HCT116 (cell line): ENCODE measurements around the gene SLC12A7. TPM values are rescaled to one million over a fixed set of nuclear protein-coding genes. Genes with fewer than 3 reads are reported as not detected.

Experiments
- ATAC-seq: fragments of 200-7000 bp; cut with Tn5 transposase; 2 replicates; pipeline ENCODE4 v1.9.1; 2020; ENCODE audit warnings: mild to moderate bottlenecking, moderate library complexity
- BruUV-seq: library from RNA; stranded (reverse); fragments of 400-500 nt; replicated peaks from 2 replicates; lab custom pipeline; 2021; lab: Mats Ljungman, UMichigan
- CTCF ChIA-PET: fragments of 300-600 bp; sonication (Branson Sonifier 250); formaldehyde crosslinking; loops from one replicate; lab custom pipeline; 2021; ENCODE audit warnings: antibody characterized with exemption; lab: Charles Lee
- POLR2A ChIA-PET: fragments of 300-600, 350-600 bp; sonication (Branson Sonifier 250); formaldehyde crosslinking; loops from one replicate; lab custom pipeline; 2021; ENCODE audit warnings: antibody characterized with exemption; lab: Charles Lee
- RAD21 ChIA-PET, 2 experiments: fragments of 300-600 bp; sonication (Branson Sonifier 250); formaldehyde crosslinking; loops; one replicate each; lab custom pipeline; 2023; ENCODE audit warnings: low total read pairs in 2 of 2; ENCODE audit not compliant: uncharacterized antibody in 2 of 2, unreplicated experiment in 2 of 2, low non-redundant PET in 1 of 2; lab: Charles Lee
- DNase-seq: peaks from one replicate; pipeline ENCODE4 v3.0.0-alpha.2; 2010; ENCODE audit warnings: low read depth, low spot score
- H2AFZ ChIP-seq: fragments of 200-600 bp; shearing (Covaris generic), sonication (generic); 2 replicates; pipeline ENCODE4 v1.6.1; 2017; ENCODE audit warnings: low read depth, mixed run types, mixed read lengths, antibody characterized with exemption, low read length; ENCODE audit not compliant: poor library complexity, severe bottlenecking
- H3K27ac ChIP-seq: 2 replicates; pipeline ENCODE4 v1.5.1; 2012; ENCODE audit warnings: low read depth, low read length
- H3K27me3 ChIP-seq: fragments of 200-600 bp; sonication (generic); 2 replicates; pipeline ENCODE4 v1.6.1; 2016; ENCODE audit warnings: mixed run types, low read length, mixed read lengths; ENCODE audit not compliant: insufficient read depth
- H3K36me3 ChIP-seq, 2 experiments: fragments of 200-500 bp in 1 of 2; fragments of 200-600 bp in 1 of 2; sonication (Bioruptor generic) in 1 of 2; sonication (generic) in 1 of 2; 2 replicates each; pipeline versions ENCODE4 v1.5.1 to v1.6.1; 2014 to 2016; ENCODE audit warnings: low read length in 2 of 2, inconsistent platforms in 1 of 2, mixed read lengths in 1 of 2, mixed run types in 1 of 2; ENCODE audit not compliant: insufficient read depth in 2 of 2, control insufficient read depth in 1 of 2
- H3K4me1 ChIP-seq, 2 experiments: fragments of 200-600 bp in 1 of 2; sonication (generic) in 1 of 2; 2 replicates each; pipeline versions ENCODE4 v1.5.1 to v1.6.1; 2012 to 2017; ENCODE audit warnings: low read length in 2 of 2, inconsistent platforms in 1 of 2, mild to moderate bottlenecking in 1 of 2, mixed read lengths in 1 of 2, mixed run types in 1 of 2, moderate library complexity in 1 of 2; ENCODE audit not compliant: insufficient read depth in 2 of 2, control insufficient read depth in 1 of 2
- H3K4me2 ChIP-seq: fragments of 200-600 bp; sonication (generic); 2 replicates; pipeline ENCODE4 v1.6.1; 2017; ENCODE audit warnings: mixed run types, low read length, mixed read lengths
- H3K4me3 ChIP-seq, 2 experiments: fragments of 200-600 bp in 1 of 2; sonication (generic) in 1 of 2; replicated peaks in 1 of 2; 2 replicates each; pipeline ENCODE4 v1.5.1; 2011 to 2016; ENCODE audit warnings: low read length in 2 of 2, control low read depth in 1 of 2, low read depth in 1 of 2, mild to moderate bottlenecking in 1 of 2, mixed read lengths in 1 of 2, mixed run types in 1 of 2
- H3K79me2 ChIP-seq: fragments of 200-600 bp; sonication (generic); 2 replicates; pipeline ENCODE4 v1.6.1; 2017; ENCODE audit warnings: mild to moderate bottlenecking, mixed run types, low read length, moderate library complexity, mixed read lengths; ENCODE audit not compliant: insufficient read depth
- H3K9ac ChIP-seq: fragments of 200-600 bp; sonication (generic); 2 replicates; pipeline ENCODE4 v1.6.1; 2016; ENCODE audit warnings: low read length, mixed read lengths
- H3K9me2 ChIP-seq: fragments of 200-600 bp; sonication (generic), shearing (Covaris generic); 2 replicates; pipeline ENCODE4 v1.6.1; 2017; ENCODE audit warnings: mixed run types, mild to moderate bottlenecking, moderate library complexity; ENCODE audit not compliant: insufficient read depth
- H3K9me3 ChIP-seq, 2 experiments: fragments of 200-500 bp in 1 of 2; fragments of 200-600 bp in 1 of 2; sonication (Bioruptor generic) in 1 of 2; sonication (generic) in 1 of 2; 2 replicates each; pipeline ENCODE4 v1.6.1; 2014 to 2017; ENCODE audit warnings: low read length in 2 of 2, mixed read lengths in 2 of 2, inconsistent platforms in 1 of 2, low read depth in 1 of 2, mild to moderate bottlenecking in 1 of 2, mixed run types in 1 of 2, moderate library complexity in 1 of 2; ENCODE audit not compliant: control insufficient read depth in 1 of 2, insufficient read depth in 1 of 2
- H4K20me1 ChIP-seq: fragments of 200-600 bp; sonication (generic), shearing (Covaris generic); 2 replicates; pipeline ENCODE4 v1.6.1; 2017; ENCODE audit warnings: mixed run types, mild to moderate bottlenecking, moderate library complexity; ENCODE audit not compliant: insufficient read depth
- CBX3 ChIP-seq: IDR thresholded peaks from 2 replicates; pipeline ENCODE4 v1.6.1; 2012; ENCODE audit warnings: low read depth
- CEBPB ChIP-seq: IDR thresholded peaks from 2 replicates; pipeline ENCODE4 v1.6.1; 2012; ENCODE audit warnings: low read depth
- EGR1 ChIP-seq: IDR thresholded peaks from 2 replicates; pipeline ENCODE4 v1.6.1; 2012; ENCODE audit warnings: low read depth
- ELF1 ChIP-seq: IDR thresholded peaks from 2 replicates; pipeline ENCODE4 v1.6.1; 2012; ENCODE audit warnings: low read depth, borderline replicate concordance
- EZH2phosphoT487 ChIP-seq: fragments of 200-600 bp; IDR thresholded peaks from 2 replicates; pipeline ENCODE4 v1.6.1; 2018; ENCODE audit warnings: antibody characterized with exemption, borderline replicate concordance
- MAX ChIP-seq: IDR thresholded peaks from 2 replicates; pipeline ENCODE4 v1.6.1; 2012
- POLR2A ChIP-seq: IDR thresholded peaks from 2 replicates; pipeline ENCODE4 v1.7.0; 2011; ENCODE audit warnings: borderline replicate concordance; ENCODE audit not compliant: insufficient read depth, insufficient read length; ENCODE audit errors: extremely low read depth
- POLR2AphosphoS5 ChIP-seq: IDR thresholded peaks from 2 replicates; pipeline ENCODE4 v1.6.1; 2011; ENCODE audit warnings: mild to moderate bottlenecking, low read depth, low read length, moderate library complexity
- RAD21 ChIP-seq: IDR thresholded peaks from 2 replicates; pipeline ENCODE4 v1.6.1; 2012; ENCODE audit warnings: low read depth, mild to moderate bottlenecking
- SIN3A ChIP-seq: IDR thresholded peaks from 2 replicates; pipeline ENCODE4 v1.6.1; 2012; ENCODE audit warnings: low read depth
- SRF ChIP-seq: IDR thresholded peaks from 2 replicates; pipeline ENCODE4 v1.6.1; 2012; ENCODE audit warnings: low read depth
- TCF7L2 ChIP-seq: IDR thresholded peaks from 2 replicates; pipeline ENCODE4 v1.7.0; 2011; ENCODE audit warnings: borderline replicate concordance, inconsistent platforms; ENCODE audit not compliant: insufficient read depth, insufficient read length; ENCODE audit errors: extremely low read depth
- YY1 ChIP-seq: IDR thresholded peaks from 2 replicates; pipeline ENCODE4 v1.6.1; 2011; ENCODE audit warnings: low read length, low read depth, moderate library complexity, mild to moderate bottlenecking; ENCODE audit not compliant: insufficient replicate concordance; ENCODE audit errors: extremely low read depth
- ZBTB33 ChIP-seq: IDR thresholded peaks from 2 replicates; pipeline ENCODE4 v1.6.1; 2011; ENCODE audit warnings: mild to moderate bottlenecking, low read length, moderate library complexity; ENCODE audit not compliant: insufficient replicate concordance; ENCODE audit errors: extremely low read depth
- ZNF274 ChIP-seq: fragments of 200-500 bp; sonication (Bioruptor generic); IDR thresholded peaks from 2 replicates; pipeline ENCODE4 v1.6.1; 2014; ENCODE audit warnings: mild to moderate bottlenecking, low read depth, low read length, inconsistent platforms
- intact Hi-C: fragments of 100-400 bp; cut with micrococcal nuclease; formaldehyde crosslinking; loops from 2 replicates; pipeline ENCODE4 v1.10.0; 2022
- total RNA-seq: library from RNA; stranded (reverse); gene quantifications from one replicate; pipeline ENCODE4 v1.2.1, GENCODE V29; 2021; ENCODE audit not compliant: unreplicated experiment

The SLC12A7 gene
- total RNA-seq, 1 experiment from 2014 or later = 29.6 TPM

GRCh38 chr5:1143670-1143951, 31.7 kb upstream of the SLC12A7 start:
- no peak for ATAC-seq
- intact Hi-C loops = no loop called here
- CTCF ChIA-PET = no interaction called here

More at GRCh38 chr5:1143670-1143951, 31.7 kb upstream of the SLC12A7 start:
- H2AFZ ChIP-seq = no peak overlapping the region
- no TSS peak for BruUV-seq
- RAD21 ChIA-PET = no interaction called here
- no peaks in the 10 kb centered on the region for H3K27me3 ChIP-seq
- no peaks in the 10 kb centered on the region for H3K9me3 ChIP-seq
- no peak for TF ChIP-seq POLR2A
- TF ChIP-seq YY1 = no peak
- TF ChIP-seq CBX3 = no peak
- TF ChIP-seq CEBPB = no peak
- no peak for TF ChIP-seq ZNF274
- TF ChIP-seq POLR2AphosphoS5 = no peak
- no peak for TF ChIP-seq TCF7L2
- no peak for TF ChIP-seq EZH2phosphoT487
- TF ChIP-seq EGR1 = no peak
- TF ChIP-seq SIN3A = no peak
- TF ChIP-seq MAX = no peak
- TF ChIP-seq RAD21 = no peak
- no peak for TF ChIP-seq SRF
- TF ChIP-seq ZBTB33 = no peak
- TF ChIP-seq ELF1 = no peak
- H3K9me2 ChIP-seq = no peaks in the 10 kb centered on the region
- no peaks in the 10 kb centered on the region for H4K20me1 ChIP-seq
- no peak for DNase-seq
- H3K9ac ChIP-seq = no peak overlapping the region
- no peak overlapping the region for H3K4me2 ChIP-seq
- no peaks in the 10 kb centered on the region for H3K36me3 ChIP-seq
- no peak overlapping the region for H3K27ac ChIP-seq
- no peak overlapping the region for H3K4me3 ChIP-seq
- no peaks in the 10 kb centered on the region; a peak in 1 of 4 replicates for H3K4me1 ChIP-seq
- POLR2A ChIA-PET = no interaction called here
- no peaks in the 10 kb centered on the region for H3K79me2 ChIP-seq
